GM12801 (cell line): ENCODE measurements around the gene BCR.

ENCODE experiments used
- TF ChIP-seq, protein P1 (sequence below): IDR thresholded peaks from one replicate; pipeline ENCODE4 v1.5.1; 2011; ENCODE audit warnings: control low read depth; ENCODE audit not compliant: insufficient read length; ENCODE audit errors: extremely low read depth

Gene BCR

DNA sequence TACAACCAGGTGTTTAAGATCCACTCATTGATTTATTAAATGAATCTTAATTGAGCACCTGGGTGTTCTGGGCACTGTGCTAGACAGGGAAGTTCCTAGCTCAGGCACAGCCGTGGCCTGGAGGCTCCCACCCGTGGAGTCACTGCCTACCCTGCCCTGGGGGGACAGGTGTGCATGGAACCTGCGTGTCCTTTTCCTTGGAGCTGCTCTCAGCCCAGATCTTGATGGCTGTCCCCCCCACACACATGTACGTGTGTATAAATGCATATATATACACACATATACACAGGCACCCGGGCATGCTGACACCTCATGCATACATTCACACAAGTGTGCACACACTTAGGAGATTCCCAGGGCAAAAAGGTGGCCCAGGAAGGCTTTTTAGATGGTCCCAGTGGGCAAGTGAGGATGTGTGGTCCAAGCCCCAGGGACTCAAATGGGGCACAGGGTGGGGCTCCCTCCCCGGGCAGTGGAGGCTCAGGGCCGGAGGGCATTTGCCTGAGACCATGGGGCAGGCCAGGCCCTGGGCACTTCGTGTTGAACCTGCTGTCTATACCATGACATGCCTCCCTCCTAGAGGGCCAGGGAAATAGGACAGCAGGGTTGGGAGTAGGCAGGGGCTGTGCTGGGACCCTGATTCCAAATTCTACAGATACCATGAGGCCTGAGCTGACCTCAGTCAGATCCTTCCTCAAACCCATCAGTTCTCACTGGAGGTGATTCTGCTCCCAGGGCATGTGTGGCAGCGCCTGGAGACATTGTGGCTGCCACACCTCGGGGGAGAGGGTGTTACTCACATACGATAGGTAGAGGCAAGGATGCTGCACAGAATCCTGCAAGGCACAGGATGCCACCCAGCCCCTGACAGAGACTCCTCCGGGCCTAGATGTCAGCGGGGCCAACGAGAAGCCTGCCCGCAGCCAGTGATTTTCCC, 77.8 kb downstream of the BCR start:
- TF ChIP-seq, protein P1, sequence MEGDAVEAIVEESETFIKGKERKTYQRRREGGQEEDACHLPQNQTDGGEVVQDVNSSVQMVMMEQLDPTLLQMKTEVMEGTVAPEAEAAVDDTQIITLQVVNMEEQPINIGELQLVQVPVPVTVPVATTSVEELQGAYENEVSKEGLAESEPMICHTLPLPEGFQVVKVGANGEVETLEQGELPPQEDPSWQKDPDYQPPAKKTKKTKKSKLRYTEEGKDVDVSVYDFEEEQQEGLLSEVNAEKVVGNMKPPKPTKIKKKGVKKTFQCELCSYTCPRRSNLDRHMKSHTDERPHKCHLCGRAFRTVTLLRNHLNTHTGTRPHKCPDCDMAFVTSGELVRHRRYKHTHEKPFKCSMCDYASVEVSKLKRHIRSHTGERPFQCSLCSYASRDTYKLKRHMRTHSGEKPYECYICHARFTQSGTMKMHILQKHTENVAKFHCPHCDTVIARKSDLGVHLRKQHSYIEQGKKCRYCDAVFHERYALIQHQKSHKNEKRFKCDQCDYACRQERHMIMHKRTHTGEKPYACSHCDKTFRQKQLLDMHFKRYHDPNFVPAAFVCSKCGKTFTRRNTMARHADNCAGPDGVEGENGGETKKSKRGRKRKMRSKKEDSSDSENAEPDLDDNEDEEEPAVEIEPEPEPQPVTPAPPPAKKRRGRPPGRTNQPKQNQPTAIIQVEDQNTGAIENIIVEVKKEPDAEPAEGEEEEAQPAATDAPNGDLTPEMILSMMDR: no peak

DNA sequence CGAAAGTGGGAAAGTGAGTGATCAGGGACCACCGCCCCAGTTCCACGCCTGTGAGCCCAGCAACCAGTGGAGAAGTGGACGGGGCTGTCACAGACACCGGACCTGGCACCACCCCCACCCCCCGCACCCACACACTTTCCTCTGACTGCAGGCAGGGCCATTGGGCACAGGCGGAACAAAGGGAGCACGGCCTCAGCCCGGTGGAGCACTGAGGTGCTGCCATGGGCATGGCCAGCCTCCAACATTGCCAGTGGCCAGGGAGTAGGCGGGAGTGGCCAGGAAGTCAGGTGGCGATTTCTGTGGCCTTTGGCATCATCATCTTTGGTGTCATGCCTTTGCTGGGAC, 78.5 kb downstream of the BCR start:
- TF ChIP-seq, protein P1: no peak

DNA sequence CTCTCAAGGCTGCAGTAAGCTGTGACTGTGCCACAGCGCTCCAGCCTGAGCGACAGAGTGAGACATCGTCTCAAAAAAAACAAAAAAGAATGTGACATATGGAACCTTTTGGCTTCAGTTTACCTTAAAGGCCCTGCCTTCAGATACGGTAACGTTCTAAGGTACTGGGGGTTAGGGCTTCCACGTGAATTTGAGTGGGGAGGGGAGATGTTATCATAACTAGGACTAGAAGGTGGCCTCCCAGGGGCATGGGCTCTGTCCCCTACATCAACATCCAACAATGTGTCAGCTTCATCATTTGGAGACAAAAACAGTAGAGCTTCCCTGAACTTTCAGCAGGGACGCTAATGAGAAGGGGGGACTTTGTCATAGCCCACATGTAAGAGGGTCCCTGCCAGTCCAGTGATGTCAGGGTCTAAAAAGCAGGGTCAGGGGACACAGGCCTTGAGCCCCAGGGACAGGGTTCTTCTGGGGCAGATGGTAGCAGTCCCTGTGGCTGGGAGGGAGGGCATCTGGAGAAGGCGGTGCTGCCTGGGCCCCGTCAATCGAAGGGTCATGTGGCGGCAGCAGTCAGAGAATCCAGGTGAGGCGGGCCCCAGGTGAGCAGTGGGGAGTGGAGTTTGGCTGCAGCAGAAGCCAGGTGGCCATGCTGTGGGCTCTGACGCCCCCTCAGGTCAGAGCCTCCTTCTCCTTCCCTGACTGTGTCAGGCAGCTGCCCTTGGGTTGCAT, 79.8 kb downstream of the BCR start:
- TF ChIP-seq, protein P1: no peak

DNA sequence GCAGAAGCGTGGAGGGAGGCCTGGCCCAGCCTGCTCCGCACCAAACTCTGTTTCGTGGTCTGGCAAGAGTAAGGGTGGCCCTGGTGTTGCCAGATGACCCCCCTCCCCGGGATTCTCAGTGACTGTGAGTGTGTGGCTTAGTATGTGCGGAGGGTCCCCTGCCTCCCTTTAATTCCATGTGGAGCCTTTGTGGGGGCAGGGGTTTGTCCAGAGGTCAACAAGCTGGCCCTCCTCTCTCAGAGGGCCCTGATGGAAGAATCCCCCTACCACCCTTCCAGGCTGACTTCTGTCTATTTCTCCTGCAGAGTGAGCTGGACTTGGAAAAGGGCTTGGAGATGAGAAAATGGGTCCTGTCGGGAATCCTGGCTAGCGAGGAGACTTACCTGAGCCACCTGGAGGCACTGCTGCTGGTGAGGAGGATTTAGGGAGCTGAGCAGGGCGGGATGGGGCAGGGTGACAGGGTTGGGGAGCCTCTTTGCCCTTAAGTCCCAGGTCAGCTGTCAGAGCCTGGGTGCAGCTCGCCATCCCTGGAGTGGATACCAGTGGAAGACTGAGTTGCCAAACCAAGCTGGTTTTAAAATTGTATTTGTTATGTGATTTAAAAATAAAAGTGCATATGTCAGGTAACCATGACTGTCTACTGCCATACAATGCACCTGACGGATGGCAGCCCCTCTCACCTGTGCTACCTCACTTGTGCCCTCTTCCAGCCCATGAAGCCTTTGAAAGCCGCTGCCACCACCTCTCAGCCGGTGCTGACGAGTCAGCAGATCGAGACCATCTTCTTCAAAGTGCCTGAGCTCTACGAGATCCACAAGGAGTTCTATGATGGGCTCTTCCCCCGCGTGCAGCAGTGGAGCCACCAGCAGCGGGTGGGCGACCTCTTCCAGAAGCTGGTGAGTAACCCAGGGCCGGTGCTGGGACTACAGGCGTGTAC, 80.6 kb downstream of the BCR start:
- TF ChIP-seq, protein P1: no peak

DNA sequence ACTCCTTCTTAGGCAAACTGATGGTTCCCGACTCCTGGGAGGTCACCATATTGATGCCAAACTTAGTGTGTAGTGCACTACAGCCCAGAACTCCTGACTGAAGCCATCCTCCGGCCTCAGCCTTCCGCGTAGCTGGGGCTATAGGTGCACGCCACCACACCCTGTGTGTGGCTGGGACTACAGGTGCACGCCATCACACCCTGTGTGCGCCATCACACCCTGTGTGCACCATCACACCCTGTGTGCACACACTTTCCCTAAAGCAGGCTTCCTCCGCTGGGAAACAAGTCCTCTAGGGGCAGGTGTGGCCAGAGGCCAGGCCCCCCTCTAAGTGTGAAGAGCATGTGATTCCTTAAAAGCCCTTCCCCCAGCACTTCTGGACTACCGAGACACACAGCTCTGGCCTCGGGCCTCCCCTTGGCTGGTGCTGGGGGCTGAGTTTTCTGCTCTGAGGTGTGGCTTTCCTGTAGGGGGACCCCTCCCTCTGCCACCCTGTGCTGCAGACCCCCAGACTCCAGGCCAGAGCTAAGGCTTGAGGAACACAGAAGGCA, 81.7 kb downstream of the BCR start:
- TF ChIP-seq, protein P1: no peak

DNA sequence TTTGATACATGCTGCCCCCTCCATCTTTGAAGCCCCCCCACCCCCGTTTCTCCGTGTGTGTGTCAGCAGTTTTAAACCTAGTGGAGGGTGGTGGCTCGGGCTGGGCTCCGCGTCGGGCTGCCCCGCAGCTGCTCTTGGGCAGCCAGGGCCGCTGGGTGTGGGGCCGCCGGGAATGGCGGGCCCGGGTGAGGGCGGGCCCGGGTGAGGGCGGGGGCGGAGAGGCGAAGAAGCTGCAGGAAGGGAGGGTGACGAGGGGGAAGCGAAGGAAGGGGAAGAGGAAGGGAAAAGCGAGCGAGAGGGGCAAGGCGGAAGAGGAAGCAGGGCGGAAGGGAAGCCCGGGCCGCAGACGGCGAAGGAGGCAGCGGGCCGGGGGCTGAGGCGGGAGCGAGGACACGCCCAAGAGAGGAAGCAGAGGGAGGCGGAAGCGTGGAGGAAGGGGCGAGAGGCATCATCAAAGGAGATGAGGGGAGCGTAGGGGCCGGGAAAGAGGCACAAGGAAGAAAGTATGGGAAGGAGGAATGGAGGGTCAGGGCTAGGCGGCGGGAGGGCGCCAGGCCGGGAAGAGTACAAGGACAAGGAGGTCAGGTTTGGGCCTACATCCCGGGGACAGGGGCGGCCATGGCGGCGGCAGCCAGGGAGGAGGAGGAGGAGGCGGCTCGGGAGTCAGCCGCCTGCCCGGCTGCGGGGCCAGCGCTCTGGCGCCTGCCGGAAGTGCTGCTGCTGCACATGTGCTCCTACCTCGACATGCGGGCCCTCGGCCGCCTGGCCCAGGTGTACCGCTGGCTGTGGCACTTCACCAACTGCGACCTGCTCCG, 82.4 kb downstream of the BCR start:
- TF ChIP-seq, protein P1: no peak
